ENCODE results near the gene BTG2. TPM values are rescaled to one million over a fixed set of nuclear protein-coding genes. Genes with fewer than 3 reads are reported as not detected.

The BTG2 gene
- total and polyA plus RNA-seq, 2 experiments from 2014 or later = 6.3 to 9.1 TPM

DNA sequence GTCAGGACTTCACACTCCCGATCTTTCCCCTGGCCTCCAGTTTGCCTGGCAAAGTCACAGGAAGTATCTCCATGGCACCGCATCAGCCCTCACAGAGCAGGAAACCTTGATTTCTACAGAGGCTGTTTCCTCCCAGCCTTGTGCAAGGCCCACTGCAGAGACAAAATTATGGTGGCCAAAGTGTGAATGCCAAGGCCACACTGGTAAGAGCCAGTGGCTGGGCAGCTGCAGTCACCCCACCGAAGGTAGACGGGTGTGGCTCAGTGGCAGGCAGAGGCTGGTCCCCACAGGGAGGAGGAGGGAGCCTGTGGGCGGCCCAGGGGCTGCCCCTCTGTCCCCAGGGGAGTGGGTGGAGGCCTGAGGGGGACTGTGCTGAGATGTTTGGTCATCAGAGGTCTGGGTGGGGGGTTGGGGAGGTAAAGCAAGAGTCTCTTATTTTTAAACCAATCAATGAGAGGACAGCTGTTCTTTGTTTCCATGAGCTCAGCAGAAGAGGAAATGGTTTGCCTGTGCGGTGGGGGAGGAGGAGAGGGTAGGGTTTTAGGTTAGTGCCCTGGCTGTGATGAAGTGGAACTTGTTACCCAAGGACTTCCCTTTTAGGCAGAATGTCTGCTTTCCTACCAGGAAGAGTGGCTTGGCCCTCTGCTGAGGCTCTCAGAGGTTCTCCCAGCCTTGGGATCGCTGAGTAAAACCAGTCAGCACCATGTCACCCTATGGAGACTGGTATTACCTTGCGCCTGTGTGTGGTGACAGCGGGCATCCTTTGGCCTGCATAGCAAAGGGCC, 18.0 kb upstream of the BTG2 start:
- Histone ChIP-seq H3K79me2 (replicated peaks; ENCODE audit: insufficient read depth) (no peaks in the 10 kb centered on the region), H2AFZ (peak overlapping the region; percentile 91), H3F3A (replicated peaks; ENCODE audit: low read depth) (no peaks in the 10 kb centered on the region), H3K4me3 (no peak overlapping the region), H3K27me3 (ENCODE audit: insufficient read depth) (peaks cover 41% of the 10 kb centered on the region), H3K4me2 (peak overlapping the region; percentile 68), H3K4me1 (ENCODE audit: insufficient read depth) (peaks cover 41% of the 10 kb centered on the region), H4K20me1 (replicated peaks; ENCODE audit: insufficient read depth) (no peaks in the 10 kb centered on the region), H3K27ac (ENCODE audit: low read depth) (no peak overlapping the region), H3K36me3 (ENCODE audit: insufficient read depth) (no peaks in the 10 kb centered on the region), H3K9me2 (ENCODE audit: insufficient read depth) (no peaks in the 10 kb centered on the region)
- no peaks in the 10 kb centered on the region for H3K36me3 Mint-ChIP-seq (ENCODE audit: low read depth)
- TF ChIP-seq, protein P1, sequence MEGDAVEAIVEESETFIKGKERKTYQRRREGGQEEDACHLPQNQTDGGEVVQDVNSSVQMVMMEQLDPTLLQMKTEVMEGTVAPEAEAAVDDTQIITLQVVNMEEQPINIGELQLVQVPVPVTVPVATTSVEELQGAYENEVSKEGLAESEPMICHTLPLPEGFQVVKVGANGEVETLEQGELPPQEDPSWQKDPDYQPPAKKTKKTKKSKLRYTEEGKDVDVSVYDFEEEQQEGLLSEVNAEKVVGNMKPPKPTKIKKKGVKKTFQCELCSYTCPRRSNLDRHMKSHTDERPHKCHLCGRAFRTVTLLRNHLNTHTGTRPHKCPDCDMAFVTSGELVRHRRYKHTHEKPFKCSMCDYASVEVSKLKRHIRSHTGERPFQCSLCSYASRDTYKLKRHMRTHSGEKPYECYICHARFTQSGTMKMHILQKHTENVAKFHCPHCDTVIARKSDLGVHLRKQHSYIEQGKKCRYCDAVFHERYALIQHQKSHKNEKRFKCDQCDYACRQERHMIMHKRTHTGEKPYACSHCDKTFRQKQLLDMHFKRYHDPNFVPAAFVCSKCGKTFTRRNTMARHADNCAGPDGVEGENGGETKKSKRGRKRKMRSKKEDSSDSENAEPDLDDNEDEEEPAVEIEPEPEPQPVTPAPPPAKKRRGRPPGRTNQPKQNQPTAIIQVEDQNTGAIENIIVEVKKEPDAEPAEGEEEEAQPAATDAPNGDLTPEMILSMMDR (conservative IDR thresholded peaks at IDR 0.05; ENCODE audit: low read depth in 2 of 2) = no peak
- 0 out of 2 replicates have a peak, but pooled peaks have one; percentile 44 for TF ChIP-seq CREB1 (CRISPR knock-in tag; IDR thresholded peaks at IDR 0.05; ENCODE audit: low read depth)
- H3K4me1 Mint-ChIP-seq = peaks cover 54% of the 10 kb centered on the region
- no peak overlapping the region for H3K4me3 Mint-ChIP-seq
- ATAC-seq = peak; percentile 2; the same call in 2 of the 3 replicates
- DNase-seq (ENCODE audit: low spot score) = no peak
- H3K27ac Mint-ChIP-seq = no peak overlapping the region
- peaks cover 24% of the 10 kb centered on the region for H3K27me3 Mint-ChIP-seq (ENCODE audit: insufficient read depth, low read depth, poor library complexity)
- H3K9me3 Mint-ChIP-seq = no peaks in the 10 kb centered on the region

DNA sequence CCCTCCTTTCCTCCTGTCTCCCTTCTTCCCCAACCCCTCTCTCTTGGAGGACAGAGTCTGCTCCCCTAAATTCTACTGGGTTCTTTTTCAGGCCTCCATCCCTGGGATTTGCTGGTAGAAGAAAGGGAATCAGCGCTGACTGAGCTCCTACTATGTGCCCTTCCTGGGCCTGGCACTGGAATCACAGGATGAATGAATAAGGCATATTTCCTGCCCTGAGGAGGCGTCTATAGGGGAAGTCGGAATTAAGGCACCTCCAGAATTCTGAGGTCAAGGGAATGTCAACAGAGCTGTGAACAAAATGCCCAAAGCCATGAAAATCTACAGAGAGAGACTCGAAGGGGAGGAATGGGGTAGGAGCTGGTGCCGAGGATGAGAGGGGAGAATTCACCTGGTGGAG, 17.4 kb upstream of the BTG2 start:
- no peak overlapping the region for H2AFZ ChIP-seq
- peaks cover 53% of the 10 kb centered on the region for H3K4me1 Mint-ChIP-seq
- H3K4me2 ChIP-seq = peak overlapping the region; percentile 68
- H3K79me2 ChIP-seq (replicated peaks; ENCODE audit: insufficient read depth) = no peaks in the 10 kb centered on the region
- H3K9me3 Mint-ChIP-seq = no peaks in the 10 kb centered on the region
- no peak overlapping the region for H3K27ac ChIP-seq (ENCODE audit: low read depth)
- TF ChIP-seq EZH2 (IDR thresholded peaks at IDR 0.05; ENCODE audit: low read depth, unreplicated experiment) (no peak), STAT1 (IDR thresholded peaks at IDR 0.05; ENCODE audit: unreplicated experiment) (no peak), POLR2AphosphoS5 (IDR thresholded peaks at IDR 0.05; ENCODE audit: low read depth) (no peak), EZH2phosphoT487 (IDR thresholded peaks at IDR 0.05; ENCODE audit: unreplicated experiment) (no peak)
- TF ChIP-seq, protein P2, sequence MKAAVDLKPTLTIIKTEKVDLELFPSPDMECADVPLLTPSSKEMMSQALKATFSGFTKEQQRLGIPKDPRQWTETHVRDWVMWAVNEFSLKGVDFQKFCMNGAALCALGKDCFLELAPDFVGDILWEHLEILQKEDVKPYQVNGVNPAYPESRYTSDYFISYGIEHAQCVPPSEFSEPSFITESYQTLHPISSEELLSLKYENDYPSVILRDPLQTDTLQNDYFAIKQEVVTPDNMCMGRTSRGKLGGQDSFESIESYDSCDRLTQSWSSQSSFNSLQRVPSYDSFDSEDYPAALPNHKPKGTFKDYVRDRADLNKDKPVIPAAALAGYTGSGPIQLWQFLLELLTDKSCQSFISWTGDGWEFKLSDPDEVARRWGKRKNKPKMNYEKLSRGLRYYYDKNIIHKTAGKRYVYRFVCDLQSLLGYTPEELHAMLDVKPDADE (IDR thresholded peaks at IDR 0.05) = no peak
- no peak for ATAC-seq
- no peaks in the 10 kb centered on the region for H3K36me3 Mint-ChIP-seq (ENCODE audit: low read depth)
- peaks cover 24% of the 10 kb centered on the region for H3K27me3 Mint-ChIP-seq (ENCODE audit: insufficient read depth, low read depth, poor library complexity)
- no peaks in the 10 kb centered on the region for H4K20me1 ChIP-seq (replicated peaks; ENCODE audit: insufficient read depth)
- no peak overlapping the region for H3K27ac Mint-ChIP-seq
- H3K4me1 ChIP-seq (ENCODE audit: insufficient read depth) = peaks cover 41% of the 10 kb centered on the region
- peaks cover 44% of the 10 kb centered on the region for H3K27me3 ChIP-seq (ENCODE audit: insufficient read depth)
- no peak overlapping the region for H3K4me3 Mint-ChIP-seq
- DNase-seq (ENCODE audit: low spot score) = no peak
- H3F3A ChIP-seq (replicated peaks; ENCODE audit: low read depth) = no peaks in the 10 kb centered on the region
- H3K4me3 ChIP-seq = no peak overlapping the region
- no peaks in the 10 kb centered on the region for H3K36me3 ChIP-seq (ENCODE audit: insufficient read depth)
- no peaks in the 10 kb centered on the region for H3K9me2 ChIP-seq (ENCODE audit: insufficient read depth)
